ENCODE data around the gene PSEN2. TPM values are rescaled to one million over a fixed set of nuclear protein-coding genes. Genes with fewer than 3 reads are reported as not detected.

PSEN2 gene
- total and polyA plus RNA-seq, 9 of the 15 experiments (the other 6 are each of a cell fraction or from before 2014, with no cell fraction given), result 2.3 to 21.5 (median 13.7) TPM

- TF ChIP-seq ZNF512 (tag; IDR thresholded peaks at IDR 0.05) (peak; percentile 46; the same call in 1 of the 2 replicates), ZNF175 (CRISPR knock-in tag; IDR thresholded peaks at IDR 0.05; ENCODE audit: low read depth) (0 out of 2 replicates have a peak, but pooled peaks have one; percentile 0), SLC30A9 (CRISPR knock-in tag; IDR thresholded peaks at IDR 0.05) (no peak), ILF3 (IDR thresholded peaks at IDR 0.05; ENCODE audit: borderline replicate concordance) (no peak), ZNF695 (CRISPR knock-in tag; IDR thresholded peaks at IDR 0.05) (no peak), TCF7 (IDR thresholded peaks at IDR 0.05; ENCODE audit: borderline replicate concordance) (0 out of 2 replicates have a peak, but pooled peaks have one; percentile 23), MYNN (IDR thresholded peaks at IDR 0.05) (no peak), MYNN (CRISPR knock-in tag; IDR thresholded peaks at IDR 0.05) (no peak), HOMEZ (CRISPR knock-in tag; IDR thresholded peaks at IDR 0.05) (no peak), ZNF592 (IDR thresholded peaks at IDR 0.05) (no peak), RBFOX2 (IDR thresholded peaks at IDR 0.05; ENCODE audit: low read depth, low read length) (no peak), CAMTA2 (CRISPR knock-in tag; conservative IDR thresholded peaks at IDR 0.05) (no peak), ETV5 (CRISPR knock-in tag; IDR thresholded peaks at IDR 0.05; ENCODE audit: low read depth) (no peak), CEBPB (tag; IDR thresholded peaks at IDR 0.05) (no peak)
- TF ChIP-seq, protein P1, sequence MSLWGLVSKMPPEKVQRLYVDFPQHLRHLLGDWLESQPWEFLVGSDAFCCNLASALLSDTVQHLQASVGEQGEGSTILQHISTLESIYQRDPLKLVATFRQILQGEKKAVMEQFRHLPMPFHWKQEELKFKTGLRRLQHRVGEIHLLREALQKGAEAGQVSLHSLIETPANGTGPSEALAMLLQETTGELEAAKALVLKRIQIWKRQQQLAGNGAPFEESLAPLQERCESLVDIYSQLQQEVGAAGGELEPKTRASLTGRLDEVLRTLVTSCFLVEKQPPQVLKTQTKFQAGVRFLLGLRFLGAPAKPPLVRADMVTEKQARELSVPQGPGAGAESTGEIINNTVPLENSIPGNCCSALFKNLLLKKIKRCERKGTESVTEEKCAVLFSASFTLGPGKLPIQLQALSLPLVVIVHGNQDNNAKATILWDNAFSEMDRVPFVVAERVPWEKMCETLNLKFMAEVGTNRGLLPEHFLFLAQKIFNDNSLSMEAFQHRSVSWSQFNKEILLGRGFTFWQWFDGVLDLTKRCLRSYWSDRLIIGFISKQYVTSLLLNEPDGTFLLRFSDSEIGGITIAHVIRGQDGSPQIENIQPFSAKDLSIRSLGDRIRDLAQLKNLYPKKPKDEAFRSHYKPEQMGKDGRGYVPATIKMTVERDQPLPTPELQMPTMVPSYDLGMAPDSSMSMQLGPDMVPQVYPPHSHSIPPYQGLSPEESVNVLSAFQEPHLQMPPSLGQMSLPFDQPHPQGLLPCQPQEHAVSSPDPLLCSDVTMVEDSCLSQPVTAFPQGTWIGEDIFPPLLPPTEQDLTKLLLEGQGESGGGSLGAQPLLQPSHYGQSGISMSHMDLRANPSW (CRISPR knock-in tag; IDR thresholded peaks at IDR 0.05), result no peak
- TF ChIP-seq, protein P2, sequence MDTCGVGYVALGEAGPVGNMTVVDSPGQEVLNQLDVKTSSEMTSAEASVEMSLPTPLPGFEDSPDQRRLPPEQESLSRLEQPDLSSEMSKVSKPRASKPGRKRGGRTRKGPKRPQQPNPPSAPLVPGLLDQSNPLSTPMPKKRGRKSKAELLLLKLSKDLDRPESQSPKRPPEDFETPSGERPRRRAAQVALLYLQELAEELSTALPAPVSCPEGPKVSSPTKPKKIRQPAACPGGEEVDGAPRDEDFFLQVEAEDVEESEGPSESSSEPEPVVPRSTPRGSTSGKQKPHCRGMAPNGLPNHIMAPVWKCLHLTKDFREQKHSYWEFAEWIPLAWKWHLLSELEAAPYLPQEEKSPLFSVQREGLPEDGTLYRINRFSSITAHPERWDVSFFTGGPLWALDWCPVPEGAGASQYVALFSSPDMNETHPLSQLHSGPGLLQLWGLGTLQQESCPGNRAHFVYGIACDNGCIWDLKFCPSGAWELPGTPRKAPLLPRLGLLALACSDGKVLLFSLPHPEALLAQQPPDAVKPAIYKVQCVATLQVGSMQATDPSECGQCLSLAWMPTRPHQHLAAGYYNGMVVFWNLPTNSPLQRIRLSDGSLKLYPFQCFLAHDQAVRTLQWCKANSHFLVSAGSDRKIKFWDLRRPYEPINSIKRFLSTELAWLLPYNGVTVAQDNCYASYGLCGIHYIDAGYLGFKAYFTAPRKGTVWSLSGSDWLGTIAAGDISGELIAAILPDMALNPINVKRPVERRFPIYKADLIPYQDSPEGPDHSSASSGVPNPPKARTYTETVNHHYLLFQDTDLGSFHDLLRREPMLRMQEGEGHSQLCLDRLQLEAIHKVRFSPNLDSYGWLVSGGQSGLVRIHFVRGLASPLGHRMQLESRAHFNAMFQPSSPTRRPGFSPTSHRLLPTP (IDR thresholded peaks at IDR 0.05; ENCODE audit: borderline replicate concordance, extremely low read depth, insufficient read length), result no peak
These were observed 43.0 kb upstream of the PSEN2 start (continued) for GRCh38 chr1:226827458-226827857.
